HG03521 (cell line): ENCODE results near the gene ZIC3.

ENCODE experiments used
- ATAC-seq: cut with Tn5 transposase; IDR thresholded peaks from one replicate; pipeline ENCODE4 v1.9.1; 2021; ENCODE audit warnings: mild to moderate bottlenecking, moderate library complexity; ENCODE audit not compliant: unreplicated experiment

ZIC3 gene

DNA sequence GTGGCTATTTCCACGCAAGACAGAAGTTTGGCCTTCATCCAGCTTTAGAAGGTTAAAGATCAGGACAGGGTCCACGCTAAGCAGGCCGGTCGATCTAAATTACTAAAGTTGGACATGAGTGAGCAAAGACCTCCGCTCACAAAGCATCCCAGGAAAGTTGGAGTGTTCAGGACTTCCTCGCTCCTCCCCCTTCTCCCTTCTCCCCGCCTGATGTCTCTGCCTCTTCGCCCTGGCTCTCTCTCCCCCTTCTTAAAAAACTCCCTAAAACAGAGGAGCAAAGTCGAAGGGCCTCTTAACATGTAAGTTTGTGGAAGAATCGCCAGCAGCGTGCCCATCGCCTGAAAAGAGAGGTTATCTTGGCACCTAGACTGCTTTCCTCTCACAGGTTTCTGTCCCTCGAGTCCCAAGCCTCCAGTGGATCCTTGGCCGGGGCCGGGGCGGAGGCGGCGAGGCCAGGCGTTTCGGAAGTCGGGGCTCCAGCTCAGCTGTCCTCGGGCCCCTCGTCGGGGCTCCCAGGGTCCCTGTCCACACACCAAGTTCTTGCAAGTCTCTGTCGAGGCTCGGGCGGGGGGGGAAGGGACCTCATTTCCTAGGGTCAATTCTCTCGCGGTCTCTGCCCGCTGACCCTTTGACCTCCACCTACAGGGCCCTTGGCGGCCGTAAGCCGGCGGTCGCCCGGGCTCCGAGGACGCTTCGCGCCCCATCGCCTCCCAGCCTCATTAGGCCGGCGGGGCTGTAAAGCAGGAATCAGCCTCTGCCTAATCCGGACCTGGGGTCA lies 7.6 kb downstream of the ZIC3 start:
- ATAC-seq, result no peak

DNA sequence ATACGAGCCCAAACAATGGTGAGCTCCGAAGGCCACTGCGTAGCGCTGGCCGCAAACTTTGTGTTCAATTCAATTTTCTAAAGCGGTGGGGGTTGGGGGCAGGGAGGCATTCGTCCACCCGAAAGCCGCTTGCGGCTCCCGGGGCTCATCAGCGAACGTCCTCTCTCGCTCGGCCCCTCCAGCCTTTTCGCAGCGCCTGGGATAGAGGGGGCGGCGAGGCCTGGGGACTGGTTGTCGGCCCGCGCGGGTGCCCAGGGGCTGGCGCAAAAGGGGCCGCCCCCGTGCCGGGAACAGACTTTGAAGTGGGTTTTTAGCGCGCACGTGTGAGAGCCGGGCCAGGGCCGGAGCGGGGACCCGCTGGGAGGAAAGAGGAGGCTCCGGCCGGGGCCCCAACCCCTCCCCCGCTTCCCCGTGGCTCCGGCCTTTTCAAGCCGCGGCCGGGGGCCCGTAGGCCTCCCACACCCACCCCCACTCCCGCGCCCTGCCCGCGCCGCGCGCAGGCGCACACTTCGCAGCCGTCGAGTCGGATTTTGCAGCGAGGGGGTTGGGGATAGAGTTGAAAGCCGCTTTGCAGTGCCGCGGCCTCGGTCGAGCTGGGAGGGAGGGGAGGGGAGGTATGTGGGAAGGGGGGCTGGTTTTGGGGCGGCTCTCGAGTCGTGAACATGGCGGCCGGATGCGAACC lies 8.3 kb downstream of the ZIC3 start:
- no peak for ATAC-seq

DNA sequence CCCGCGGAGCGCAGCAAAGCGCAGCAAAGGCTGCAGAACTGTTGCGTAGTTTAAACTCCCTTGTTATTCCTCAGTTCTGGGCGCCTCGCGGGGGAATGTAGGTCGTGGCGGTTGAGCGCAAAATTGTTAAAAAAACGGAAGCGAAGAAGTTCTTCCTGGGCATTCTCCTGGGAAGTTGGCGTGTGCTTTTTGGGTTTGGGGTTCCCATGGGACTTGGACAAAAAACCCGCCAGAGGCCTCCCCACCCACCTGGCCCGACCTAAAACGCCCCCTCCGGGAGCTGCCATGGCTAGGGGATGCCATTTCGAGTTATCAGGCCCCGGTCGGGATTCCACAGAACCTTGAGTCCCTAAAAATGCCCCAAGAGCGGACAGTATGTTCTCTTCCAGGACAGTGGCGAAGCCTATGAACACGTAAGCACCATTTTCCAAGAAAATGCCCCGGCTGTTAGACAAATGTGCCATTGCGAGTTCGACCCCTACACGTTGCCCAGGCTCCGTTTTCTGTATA lies 8.9 kb downstream of the ZIC3 start:
- no peak for ATAC-seq

DNA sequence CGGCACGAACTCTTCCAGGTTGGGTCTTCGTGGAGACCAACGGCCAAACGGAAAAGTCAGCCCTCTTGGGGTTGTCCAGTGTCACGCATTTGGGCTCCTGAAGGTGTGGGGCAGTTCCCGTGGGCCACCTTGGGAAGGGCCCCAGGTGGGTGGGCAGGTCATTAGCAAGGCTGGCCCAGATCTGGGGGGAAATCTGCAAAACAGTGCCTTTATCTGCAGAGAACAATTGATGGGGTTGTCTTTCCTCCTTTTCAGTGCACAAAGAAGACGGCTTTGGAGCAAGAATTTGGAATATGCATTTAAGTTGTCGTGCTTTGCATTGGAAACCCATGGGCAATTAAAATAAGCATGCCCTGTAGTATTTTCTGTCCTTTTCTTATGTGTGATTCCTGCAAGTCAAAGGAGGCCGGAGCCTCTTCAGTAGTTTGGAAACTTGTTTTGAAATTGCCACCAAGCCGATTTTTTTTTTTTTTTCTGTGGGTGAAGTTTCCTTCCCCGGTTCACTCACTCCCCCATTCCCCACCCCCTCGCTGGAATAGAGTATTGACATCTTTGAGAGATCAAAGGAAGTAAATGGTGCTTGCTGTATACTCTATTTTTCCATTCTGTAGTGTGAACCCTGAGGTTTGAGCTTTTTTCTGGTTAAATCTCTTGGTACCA lies 9.8 kb downstream of the ZIC3 start:
- ATAC-seq, result no peak

DNA sequence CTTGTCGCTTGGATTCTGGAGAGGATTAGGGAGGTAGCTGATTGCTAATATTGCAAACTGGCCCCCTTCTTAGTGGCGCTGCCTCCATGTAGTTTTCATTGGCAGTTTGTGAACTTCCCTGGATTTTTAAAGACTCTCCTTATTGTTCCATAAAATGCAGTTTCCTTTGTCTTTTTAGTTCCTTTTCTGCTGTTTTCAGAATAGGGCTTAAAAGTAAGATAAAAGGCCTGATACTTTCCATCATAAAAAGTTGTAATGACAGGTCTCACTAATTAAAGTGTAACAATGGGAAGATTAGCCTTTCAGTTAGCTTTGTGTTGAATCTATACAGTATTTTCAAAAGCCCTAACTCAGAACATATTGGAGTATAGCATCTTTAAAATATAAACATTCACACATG lies 21.2 kb downstream of the ZIC3 start:
- ATAC-seq, result no peak

DNA sequence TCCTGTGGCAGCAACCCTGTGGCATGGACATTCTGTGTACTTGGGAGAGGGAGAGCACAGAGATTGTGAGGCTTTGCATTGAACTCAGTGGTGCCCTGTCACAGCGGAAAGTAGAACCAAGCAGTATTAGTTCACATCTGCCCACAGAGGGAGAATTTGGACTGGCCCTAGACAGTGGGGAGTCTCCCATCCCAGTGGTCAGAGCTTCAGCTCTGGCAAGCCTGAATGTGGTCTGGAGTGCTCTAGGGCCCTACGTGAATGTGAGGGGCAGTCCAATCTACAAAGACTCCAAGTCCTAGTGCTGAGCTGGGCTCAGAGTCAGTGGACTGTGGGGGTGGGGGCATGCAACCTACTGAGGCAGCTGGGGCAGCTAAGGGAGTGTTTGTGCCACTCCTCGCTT lies 34.8 kb downstream of the ZIC3 start:
- no peak for ATAC-seq
